Ovary (tissue), 9 donors: Measurements from ENCODE around the gene NFATC3. TPM values are rescaled to one million over a fixed set of nuclear protein-coding genes. Genes with fewer than 3 reads are reported as not detected.

Experiments
- DNase-seq, 5 donors: peaks; one replicate each; pipeline ENCODE4 v3.0.0-alpha.2; 2019 to 2020
- H3K27ac ChIP-seq, 2 donors: fragments of 200-600 bp; one replicate each; pipeline versions ENCODE4 v1.5.1 to v1.8.0; 2019 to 2022
- H3K27me3 ChIP-seq: fragments of 200-600 bp; one replicate; pipeline ENCODE4 v1.8.0; 2022
- H3K36me3 ChIP-seq: fragments of 200-600 bp; sonication (generic); one replicate; pipeline ENCODE4 v1.5.1; 2019
- H3K4me1 ChIP-seq: one replicate; pipeline ENCODE4 v1.8.1; 2013; ENCODE audit warnings: mild to moderate bottlenecking, moderate library complexity; ENCODE audit not compliant: insufficient read depth
- H3K4me3 ChIP-seq: fragments of 200-600 bp; sonication (generic); one replicate; pipeline ENCODE4 v1.5.1; 2017
- H3K9me3 ChIP-seq, 2 donors: fragments of 200-600 bp in 1 of 2; sonication (generic) in 1 of 2; one replicate each; pipeline versions ENCODE4 v1.5.1 to v1.8.1; 2013 to 2019; ENCODE audit warnings: mild to moderate bottlenecking in 1 of 2, moderate library complexity in 1 of 2
- CTCF ChIP-seq, 3 donors: fragments of 450-650 bp in 2 of 3; fragments of 200-600 bp in 1 of 3; IDR thresholded peaks; one replicate each; pipeline versions ENCODE4 v1.5.1 to v1.8.0; 2016 to 2022; ENCODE audit warnings: antibody characterized with exemption in 3 of 3, mild to moderate bottlenecking in 1 of 3
- EP300 ChIP-seq: sonication (generic); formaldehyde crosslinking; IDR thresholded peaks from one replicate; pipeline ENCODE4 v1.6.1; 2017; ENCODE audit warnings: antibody characterized with exemption
- POLR2A ChIP-seq: fragments of 450-650 bp; IDR thresholded peaks from one replicate; pipeline ENCODE4 v1.6.1; 2017; ENCODE audit warnings: antibody characterized with exemption, mild to moderate bottlenecking, moderate library complexity
- WGBS, 3 donors: extraction: QIAGEN DNeasy Blood & Tissue Kit in 1 of 3; methylation state at CpG; one replicate each; pipeline versions ENCODE4 v1.1.5 to v1.1.7; 2013 to 2017; 5-methylcytosine and 5-hydroxymethylcytosine counted together
- intact Hi-C, 4 donors: fragments of 100-400 bp; cut with DNase I; formaldehyde crosslinking; loops; one replicate each; pipeline versions ENCODE4 v1.11.0 to v1.15.1; 2022 to 2023
- polyA plus RNA-seq, 2 donors: library from polyadenylated mRNA; stranded (reverse); fragments of 200-250 nt in 1 of 2; fragments of 350-450 nt in 1 of 2; fragmentation: Illumina TruSeq in 1 of 2; extraction: RNeasy Lipid Tissue Mini Kit (QIAGEN cat#74804) in 1 of 2; gene quantifications; one replicate each; pipeline ENCODE4 v1.2.3, GENCODE V29; 2013 to 2014
- total RNA-seq, 7 donors: library from RNA; depleted of rRNA in 2 of 7; stranded (reverse); fragments of >200 nt in 2 of 7; fragmentation: NEBNext Ultra II Directional in 3 of 7; extraction: Animal tissue kit (Norgen Biotek cat#: 25700) in 3 of 7; gene quantifications; one replicate each; pipeline versions ENCODE4 v1.1.0 to v1.2.4, GENCODE V29; 2016 to 2023
- donor health status: DM: no; HTN: no; CAD: no; lungs with moderate emphysema.
- donor health status: DM: no; HTN: no; CAD: no.
- donor health status: Bipolar disorder and iron deficiency.
- donor health status: DM: yes; HTN: yes; CAD: no.
- donor health status: DM: no; HTN: no; CAD: no.
- donor health status: DM: yes; HTN: yes; CAD: no.

The NFATC3 gene
- total and polyA plus RNA-seq, 9 donors: 12.5 to 77.1 (median 43.6) TPM

GRCh38 chr16:68077866-68078700, 7.1 kb upstream of the NFATC3 start:
- no peaks in the 10 kb centered on the region for H3K36me3 ChIP-seq
- DNase-seq: no peak
- H3K4me1 ChIP-seq: peaks cover 9% of the 10 kb centered on the region
- WGBS, 3 donors: 92 to 93% (median 93%) methylated on average over 7 of the region's 7 CpGs
- TF ChIP-seq EP300 (no peak), CTCF (IDR thresholded peaks at IDR 0.05) (no peak), POLR2A (no peak)
- no peak overlapping the region for H3K4me3 ChIP-seq
- no peaks in the 10 kb centered on the region for H3K9me3 ChIP-seq
- no peak overlapping the region for H3K27ac ChIP-seq
- intact Hi-C loops: loop anchor here in 1 of 4 donors (10.0 kb wide), 1 partner anchor 147 kb away; no protein-coding TSS in a partner anchor
- no peaks in the 10 kb centered on the region for H3K27me3 ChIP-seq

GRCh38 chr16:68078701-68079375, 6.3 kb upstream of the NFATC3 start:
- H3K9me3 ChIP-seq: no peaks in the 10 kb centered on the region
- H3K4me3 ChIP-seq: no peak overlapping the region
- H3K27ac ChIP-seq: no peak overlapping the region
- H3K27me3 ChIP-seq: no peaks in the 10 kb centered on the region
- no peaks in the 10 kb centered on the region for H3K36me3 ChIP-seq
- intact Hi-C loops: loop anchor here in 1 of 4 donors (10.0 kb wide), 1 partner anchor 146 kb away; no protein-coding TSS in a partner anchor
- DNase-seq: no peak
- TF ChIP-seq POLR2A (no peak), CTCF (IDR thresholded peaks at IDR 0.05) (no peak), EP300 (no peak)
- H3K4me1 ChIP-seq: peaks cover 9% of the 10 kb centered on the region
- 94 to 96% (median 96%) methylated on average over 8 of the region's 8 CpGs for WGBS, 3 donors

DNA sequence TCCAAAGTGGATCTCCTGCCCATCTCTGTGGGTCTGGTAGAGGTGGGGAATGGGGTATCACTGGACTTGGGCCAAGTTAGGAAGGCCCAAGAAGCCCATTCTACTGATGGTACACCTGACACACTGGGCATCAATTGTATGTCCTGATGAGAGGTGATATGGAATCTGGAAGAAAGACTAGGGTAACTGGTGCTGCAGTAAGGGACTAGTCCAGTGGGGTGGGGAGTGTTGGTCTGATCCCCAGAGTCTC, 5.9 kb upstream of the NFATC3 start:
- no peak for DNase-seq
- H3K27ac ChIP-seq: no peak overlapping the region
- peaks cover 12% of the 10 kb centered on the region for H3K4me1 ChIP-seq
- H3K4me3 ChIP-seq: no peak overlapping the region
- H3K27me3 ChIP-seq: no peaks in the 10 kb centered on the region
- no peaks in the 10 kb centered on the region for H3K9me3 ChIP-seq
- no peaks in the 10 kb centered on the region for H3K36me3 ChIP-seq
- intact Hi-C loops: loop anchor here in 1 of 4 donors (10.0 kb wide), 1 partner anchor 146 kb away; no protein-coding TSS in a partner anchor
- TF ChIP-seq POLR2A (no peak), CTCF (IDR thresholded peaks at IDR 0.05) (no peak), EP300 (no peak)

- no peak overlapping the region for H3K4me3 ChIP-seq
- no peaks in the 10 kb centered on the region for H3K36me3 ChIP-seq
- TF ChIP-seq EP300: no peak
- no peak for TF ChIP-seq CTCF (IDR thresholded peaks at IDR 0.05)
- no peak for TF ChIP-seq POLR2A
- no peaks in the 10 kb centered on the region for H3K9me3 ChIP-seq
- 9 to 19% (median 13%) methylated on average over 13 of the region's 13 CpGs for WGBS, 3 donors
- DNase-seq: peak; percentile 65 to 87 (median 75)
- peaks cover 13% of the 10 kb centered on the region for H3K4me1 ChIP-seq
- H3K27ac ChIP-seq: peak overlapping the region in 1 of 2 donors; percentile 22
- intact Hi-C loops: loop anchor here in 2 of 4 donors (10.0 kb wide), 2 partner anchors 145 to 155 kb away; partner anchors contain the start of gene ESRP2 (in 1 of the 2)
- no peaks in the 10 kb centered on the region for H3K27me3 ChIP-seq
Observed at GRCh38 chr16:68079626-68080344, 5.4 kb upstream of the NFATC3 start.
